C1 segment of cervical spinal cord (tissue), 14 donors: Measurements from ENCODE around the gene C16orf82.

Source experiments
- DNase-seq, 14 donors: peaks; one replicate each; lab custom pipeline; 2025; lab: John Stamatoyannopoulos, UW

The C16orf82 gene

GRCh38 chr16:27088216-27088615 lies 21.5 kb downstream of the C16orf82 start:
- DNase-seq, result no peak

- DNase-seq, result no peak
Observed at GRCh38 chr16:27096375-27096774, 29.6 kb downstream of the C16orf82 start.

- no peak for DNase-seq
Observed at GRCh38 chr16:27097800-27098230, 31.1 kb downstream of the C16orf82 start.

- no peak for DNase-seq
Observed at GRCh38 chr16:27098366-27099049, 31.8 kb downstream of the C16orf82 start.

- no peak for DNase-seq
Observed at GRCh38 chr16:27102701-27103575, 36.2 kb downstream of the C16orf82 start.

GRCh38 chr16:27103954-27104353 lies 37.2 kb downstream of the C16orf82 start:
- no peak for DNase-seq

- DNase-seq, result no peak
Observed at GRCh38 chr16:27106305-27106704, 39.6 kb downstream of the C16orf82 start.

- no peak for DNase-seq
Observed at GRCh38 chr16:27107185-27107592, 40.5 kb downstream of the C16orf82 start.

GRCh38 chr16:27108051-27108770 lies 41.5 kb downstream of the C16orf82 start:
- no peak for DNase-seq

GRCh38 chr16:27108826-27109665 lies 42.3 kb downstream of the C16orf82 start:
- DNase-seq, result no peak

- peak in 9 of 14 donors; percentile 2 to 73 (median 11) for DNase-seq
Observed at GRCh38 chr16:27109666-27110523, 43.2 kb downstream of the C16orf82 start.

- DNase-seq, result no peak
Observed at GRCh38 chr16:27110524-27110896, 43.8 kb downstream of the C16orf82 start.

- DNase-seq, result no peak
Observed at GRCh38 chr16:27111486-27111885, 44.8 kb downstream of the C16orf82 start.

- DNase-seq, result no peak
Observed at GRCh38 chr16:27112093-27112811, 45.5 kb downstream of the C16orf82 start.

- no peak for DNase-seq
Observed at GRCh38 chr16:27113341-27113841, 46.7 kb downstream of the C16orf82 start.

- DNase-seq, result no peak
Observed at GRCh38 chr16:27114006-27114405, 47.3 kb downstream of the C16orf82 start.

- no peak for DNase-seq
Observed at GRCh38 chr16:27118526-27118925, 51.8 kb downstream of the C16orf82 start.
